Measurements from ENCODE around the gene MKLN1.
"Not testable (repeated sequence)": the region's sequence is repeated elsewhere in the genome, so short reads cannot be mapped to it uniquely, and the experiment has no call there.

Gene MKLN1

DNA sequence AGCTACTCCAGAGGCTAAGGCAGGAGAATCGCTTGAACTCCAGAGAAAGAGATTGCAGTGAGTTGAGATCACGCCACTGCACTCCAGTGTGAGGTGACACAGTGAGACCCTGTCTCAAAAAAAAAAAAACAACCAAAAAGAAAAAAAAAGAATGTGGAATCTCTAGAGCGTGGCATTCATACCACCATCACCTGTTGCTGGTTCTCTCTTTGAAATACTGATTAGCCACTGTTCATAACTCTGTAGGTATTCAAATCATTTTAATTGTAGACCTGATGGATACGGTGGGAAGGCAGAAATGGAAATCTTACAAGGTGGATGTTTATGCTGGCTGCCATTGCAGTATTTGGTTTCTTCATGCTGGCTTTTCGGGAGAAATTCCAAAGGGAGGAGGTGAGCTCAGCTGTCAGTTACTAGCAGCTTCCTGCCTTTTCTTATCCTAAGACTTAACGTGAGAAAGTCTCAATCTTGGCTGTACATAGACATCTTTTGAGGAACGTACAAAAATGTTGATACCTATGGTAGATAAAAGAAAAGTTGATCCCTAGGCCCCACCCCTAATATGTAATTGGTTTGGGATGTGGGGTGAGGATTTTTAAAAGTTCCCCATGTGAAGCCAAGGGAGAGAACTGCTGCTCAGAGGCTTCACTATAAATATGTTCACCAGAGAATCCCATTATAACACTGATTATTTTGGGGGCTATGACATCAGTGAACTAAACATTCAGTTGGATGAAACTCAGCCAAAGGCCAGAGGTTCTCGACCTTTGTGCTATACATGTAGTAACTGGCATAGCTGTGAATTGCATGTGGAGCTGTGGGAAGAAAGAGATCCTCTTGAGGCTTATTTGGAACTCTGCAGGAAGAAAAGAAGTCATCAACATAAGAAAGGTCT is 26.9 kb upstream of the MKLN1 start:
- no peak overlapping the region for H3K4me3 ChIP-seq (replicated peaks in 1 of 2; ENCODE audit: low read depth in 2 of 2, low read length in 2 of 2)
- DNase-seq (ENCODE audit: low read depth in 2 of 2) = peak; percentile 10 to 21
- TF ChIP-seq, protein P1, sequence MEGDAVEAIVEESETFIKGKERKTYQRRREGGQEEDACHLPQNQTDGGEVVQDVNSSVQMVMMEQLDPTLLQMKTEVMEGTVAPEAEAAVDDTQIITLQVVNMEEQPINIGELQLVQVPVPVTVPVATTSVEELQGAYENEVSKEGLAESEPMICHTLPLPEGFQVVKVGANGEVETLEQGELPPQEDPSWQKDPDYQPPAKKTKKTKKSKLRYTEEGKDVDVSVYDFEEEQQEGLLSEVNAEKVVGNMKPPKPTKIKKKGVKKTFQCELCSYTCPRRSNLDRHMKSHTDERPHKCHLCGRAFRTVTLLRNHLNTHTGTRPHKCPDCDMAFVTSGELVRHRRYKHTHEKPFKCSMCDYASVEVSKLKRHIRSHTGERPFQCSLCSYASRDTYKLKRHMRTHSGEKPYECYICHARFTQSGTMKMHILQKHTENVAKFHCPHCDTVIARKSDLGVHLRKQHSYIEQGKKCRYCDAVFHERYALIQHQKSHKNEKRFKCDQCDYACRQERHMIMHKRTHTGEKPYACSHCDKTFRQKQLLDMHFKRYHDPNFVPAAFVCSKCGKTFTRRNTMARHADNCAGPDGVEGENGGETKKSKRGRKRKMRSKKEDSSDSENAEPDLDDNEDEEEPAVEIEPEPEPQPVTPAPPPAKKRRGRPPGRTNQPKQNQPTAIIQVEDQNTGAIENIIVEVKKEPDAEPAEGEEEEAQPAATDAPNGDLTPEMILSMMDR (IDR thresholded peaks at IDR 0.05; ENCODE audit: low read depth, low read length) = no peak

DNA sequence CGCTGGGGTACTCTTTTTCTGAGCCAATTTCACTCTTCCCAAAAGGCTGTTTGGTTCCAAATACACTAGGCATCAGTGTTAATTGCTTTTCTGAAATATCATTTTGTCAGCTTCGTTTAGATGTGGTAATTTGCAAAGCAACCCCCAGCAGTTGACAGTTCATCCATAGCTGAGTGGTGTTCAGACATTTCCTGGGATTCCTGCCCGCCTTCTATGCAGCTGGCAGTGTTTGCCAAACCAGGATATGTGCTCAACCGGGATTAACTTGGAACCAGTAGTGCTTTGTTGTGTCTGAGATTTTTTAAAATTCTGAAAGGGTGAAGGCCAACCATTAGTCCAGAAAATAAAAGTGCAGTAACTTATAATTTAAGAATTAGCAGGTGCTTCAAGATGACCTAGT is 25.2 kb upstream of the MKLN1 start:
- no peak for DNase-seq (ENCODE audit: low read depth in 2 of 2)
- TF ChIP-seq, protein P1 (IDR thresholded peaks at IDR 0.05; ENCODE audit: low read depth, low read length) = no peak
- H3K4me3 ChIP-seq (replicated peaks in 1 of 2; ENCODE audit: low read depth in 2 of 2, low read length in 2 of 2) = no peak overlapping the region

DNA sequence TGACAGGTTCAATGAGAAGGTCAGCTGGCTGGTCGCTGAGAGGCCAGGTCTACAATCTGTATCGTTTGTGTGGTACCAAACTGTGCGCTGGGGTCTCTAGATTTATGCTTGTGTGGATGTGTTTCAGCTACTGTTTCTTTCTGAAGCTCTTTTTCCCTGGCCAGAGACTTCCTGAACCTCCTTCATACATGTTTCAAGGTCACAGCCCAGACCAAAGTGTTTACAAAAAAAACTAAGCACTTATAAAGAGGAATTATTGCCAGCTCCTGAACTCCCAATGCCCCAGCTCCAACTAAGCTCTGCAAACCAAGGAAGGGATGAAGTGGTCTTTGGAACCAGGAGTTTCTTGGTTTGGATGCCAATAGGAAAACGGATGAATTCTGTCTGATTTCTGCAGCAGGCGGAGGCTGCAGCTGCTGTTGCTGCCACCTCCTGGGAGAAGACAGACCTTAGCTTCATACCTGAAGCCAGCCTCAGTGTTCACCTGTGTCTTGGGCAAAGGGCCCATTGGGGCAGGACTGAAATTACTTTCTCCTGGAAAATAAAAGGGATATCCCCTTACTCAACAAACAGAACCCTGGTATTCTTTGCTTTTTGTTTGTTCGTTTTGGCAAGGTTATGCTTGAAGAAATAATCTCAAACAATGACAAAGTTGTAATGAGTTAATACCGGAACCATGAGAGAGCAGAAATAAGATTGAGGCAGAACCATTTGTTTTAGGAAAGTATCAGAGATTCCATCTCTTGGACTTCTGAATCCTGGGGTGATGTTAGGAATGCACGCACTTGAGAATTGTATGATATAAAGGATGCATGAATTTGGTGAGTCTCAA is 24.6 kb upstream of the MKLN1 start:
- no peak overlapping the region for H3K4me3 ChIP-seq (replicated peaks in 1 of 2; ENCODE audit: low read depth in 2 of 2, low read length in 2 of 2)
- DNase-seq (ENCODE audit: low read depth in 2 of 2) = peak; percentile 45 to 46
- TF ChIP-seq, protein P1 (IDR thresholded peaks at IDR 0.05; ENCODE audit: low read depth, low read length) = peak; percentile 54

DNA sequence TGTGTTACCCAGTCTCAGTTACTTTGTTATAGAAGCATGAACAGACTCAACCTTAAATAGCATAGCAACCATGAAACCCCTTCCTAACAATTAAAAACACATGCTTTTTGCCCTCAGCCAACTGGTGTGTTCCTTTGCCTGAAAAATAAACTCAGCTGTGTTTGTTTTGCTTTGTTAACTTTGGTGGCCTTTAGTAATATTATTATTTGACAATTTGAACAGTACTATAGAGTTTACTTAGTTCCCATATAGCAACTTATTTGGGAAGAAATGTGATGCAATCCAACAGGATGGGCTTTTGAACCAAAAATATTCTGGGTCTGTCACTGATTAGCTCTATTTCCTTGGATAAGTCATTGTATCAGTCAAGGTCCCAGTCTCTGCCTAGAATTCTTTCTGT is 22.5 kb upstream of the MKLN1 start:
- TF ChIP-seq, protein P1 (IDR thresholded peaks at IDR 0.05; ENCODE audit: low read depth, low read length) = no peak
- no peak overlapping the region for H3K4me3 ChIP-seq (replicated peaks in 1 of 2; ENCODE audit: low read depth in 2 of 2, low read length in 2 of 2)

DNA sequence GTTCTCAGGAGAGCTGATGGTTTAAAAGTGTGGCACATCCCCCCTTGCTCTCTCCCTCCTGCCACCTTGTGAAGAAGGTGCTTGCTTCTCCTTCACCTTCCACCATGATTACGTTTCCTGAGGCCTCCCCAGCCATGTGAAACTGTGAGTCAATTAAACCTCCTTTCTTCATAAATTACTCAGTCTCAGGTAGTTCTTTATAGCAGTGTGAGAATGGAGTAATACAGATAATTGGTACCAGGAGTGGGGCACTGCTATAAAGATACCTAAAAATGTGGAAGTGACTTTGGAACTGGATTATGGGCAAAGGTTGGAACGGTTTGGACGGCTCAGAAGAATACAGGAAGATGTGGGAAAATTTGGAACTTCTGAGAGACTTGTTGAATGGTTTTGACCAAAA is 21.6 kb upstream of the MKLN1 start:
- DNase-seq (ENCODE audit: low read depth in 2 of 2); H3K4me3 ChIP-seq (replicated peaks in 1 of 2; ENCODE audit: low read depth in 2 of 2, low read length in 2 of 2): not testable (repeated sequence)

More for the DNA sequence above, 22.5 kb upstream of the MKLN1 start:
- no peak for DNase-seq (ENCODE audit: low read depth in 2 of 2)

DNA sequence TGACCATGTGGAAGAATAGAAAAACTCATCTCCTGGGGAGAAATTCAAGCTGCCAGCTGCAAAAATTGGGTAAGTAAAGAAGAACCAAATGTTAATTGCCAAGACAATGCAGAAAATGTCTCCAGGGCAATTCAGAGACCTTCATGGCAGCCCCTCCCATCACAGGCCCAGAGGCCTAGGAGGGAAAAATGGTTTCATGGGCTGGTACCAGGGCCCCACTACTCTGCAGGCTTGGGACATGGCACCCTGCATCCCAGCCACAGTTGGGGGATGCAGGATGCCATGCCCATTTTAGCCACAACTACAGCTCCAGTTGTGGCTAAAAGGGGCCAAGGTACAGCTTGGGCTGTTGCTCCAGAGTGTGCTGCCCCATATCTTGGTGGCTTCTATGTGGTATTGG is 20.9 kb upstream of the MKLN1 start:
- H3K4me3 ChIP-seq (replicated peaks in 1 of 2; ENCODE audit: low read depth in 2 of 2, low read length in 2 of 2) = no peak overlapping the region
- no peak for DNase-seq (ENCODE audit: low read depth in 2 of 2)
- TF ChIP-seq, protein P1 (IDR thresholded peaks at IDR 0.05; ENCODE audit: low read depth, low read length) = no peak

DNA sequence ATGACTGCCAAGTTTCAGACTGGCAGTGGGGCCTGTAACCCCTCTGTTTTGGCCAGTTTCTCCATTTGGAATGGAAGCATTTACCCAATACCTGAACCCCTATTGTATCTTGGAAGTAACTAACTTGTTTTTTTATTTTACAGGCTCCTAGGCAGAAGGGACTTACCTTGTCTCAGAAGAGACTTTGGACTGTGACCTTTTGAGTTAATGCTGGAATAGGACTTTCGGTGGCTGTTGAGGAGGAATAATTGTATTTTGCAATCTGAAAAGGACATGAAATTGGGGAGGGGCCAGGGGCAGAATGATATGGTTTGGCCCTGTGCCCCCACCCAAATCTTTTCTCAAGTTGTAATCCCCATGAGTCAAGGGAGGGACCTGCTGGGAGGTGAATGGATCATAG is 20.0 kb upstream of the MKLN1 start:
- no peak for DNase-seq (ENCODE audit: low read depth in 2 of 2)
- TF ChIP-seq, protein P1 (IDR thresholded peaks at IDR 0.05; ENCODE audit: low read depth, low read length) = no peak
- H3K4me3 ChIP-seq (replicated peaks in 1 of 2; ENCODE audit: low read depth in 2 of 2, low read length in 2 of 2) = no peak overlapping the region

All from cardiac fibroblast (primary cell).